K562 treated with DMSO at 1 percent for 4 hours (cell line): ENCODE data around the gene NCOA7. TPM values are rescaled to one million over a fixed set of nuclear protein-coding genes. Genes with fewer than 3 reads are reported as not detected.

Experiments used
- total RNA-seq: library from RNA; unstranded; fragments of 300-600 nt; gene quantifications from 2 replicates; pipeline ENCODE4 v1.2.3, GENCODE V29; 2022; ENCODE audit not compliant: insufficient read depth

NCOA7 gene
- 10.7 and 12.3 TPM in 2 replicates for total RNA-seq

GRCh38 chr6:125790358-125791150 lies at the start of gene NCOA7:
TSS of gene NCOA7 (plus strand) at chr6:125790960. CDS start at chr6:125815355, 24,395 bp downstream.

GRCh38 chr6:125749173-125749864 lies 41.4 kb upstream of the NCOA7 start, which contains the start of gene HEY2:
TSS of gene HEY2 (plus strand) at chr6:125749632. CDS start at chr6:125749777, 145 bp downstream.

GRCh38 chr6:125956506-125957390 lies 166.0 kb downstream of the NCOA7 start, which contains the start of gene HINT3:
TSS of gene HINT3 (plus strand) at chr6:125956770. CDS start at chr6:125956978, 208 bp downstream.

Other genes with a start within 250 kb of the NCOA7 start
- not detected in 2 replicates for gene HEY2, start 41.3 kb upstream of the NCOA7 start, total RNA-seq
- 14.3 and 16.0 TPM in 2 replicates for gene HINT3, start 165.8 kb downstream of the NCOA7 start, total RNA-seq
- gene TRMT11, start 195.6 kb downstream of the NCOA7 start, total RNA-seq, result 6.0 and 7.0 TPM in 2 replicates